ENCODE results near the gene NMNAT1. TPM values are rescaled to one million over a fixed set of nuclear protein-coding genes. Genes with fewer than 3 reads are reported as not detected.

Gene NMNAT1
- total and polyA plus RNA-seq, 2 experiments from 2014 or later: 6.8 to 10.2 TPM

DNA sequence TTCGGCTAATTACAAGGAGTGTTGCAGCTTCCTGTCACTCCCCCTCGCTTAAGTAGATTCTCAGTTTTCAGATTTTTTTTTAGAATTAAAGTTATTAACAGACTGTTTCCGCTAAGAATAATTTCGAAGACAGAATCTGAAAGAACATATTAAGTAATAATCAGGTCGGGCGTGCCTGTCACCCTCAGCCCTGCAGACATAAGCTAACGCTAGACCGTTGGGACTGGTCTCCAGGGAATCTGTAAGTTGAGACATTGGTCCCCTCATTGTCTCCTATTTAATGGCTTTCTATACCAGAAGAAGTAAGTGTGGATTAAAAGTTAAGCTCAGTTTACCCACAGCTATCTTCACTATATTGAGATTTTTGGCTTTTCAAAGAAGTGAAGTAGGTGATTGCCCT lies 14.5 kb downstream of the NMNAT1 start:
- no peak overlapping the region for H3K4me3 ChIP-seq
- no peak for TF ChIP-seq EZH2phosphoT487 (IDR thresholded peaks at IDR 0.05; ENCODE audit: low read depth, severe bottlenecking, unreplicated experiment)
- no peak overlapping the region for H3K27ac ChIP-seq
- H4K20me1 ChIP-seq (ENCODE audit: insufficient read depth, poor library complexity, severe bottlenecking): no peaks in the 10 kb centered on the region
- no peaks in the 10 kb centered on the region for H3K27me3 ChIP-seq
- H3K4me2 ChIP-seq: no peak overlapping the region
- DNase-seq (ENCODE audit: low spot score): no peak
- no peaks in the 10 kb centered on the region for H3K4me1 ChIP-seq (ENCODE audit: insufficient read depth)
- no peaks in the 10 kb centered on the region for H3K9me3 ChIP-seq (ENCODE audit: low read depth)
- 87% methylated on average over 8 of the region's 8 CpGs for WGBS (ENCODE audit: low lambda C conversion rate, missing lambda C conversion rate)
- no peak overlapping the region for H2AFZ ChIP-seq
- no peaks in the 10 kb centered on the region for H3K79me2 ChIP-seq
- H3K36me3 ChIP-seq (replicated peaks; ENCODE audit: insufficient read depth, low read depth): no peaks in the 10 kb centered on the region
- H3K9me2 ChIP-seq (replicated peaks; ENCODE audit: insufficient read depth): no peaks in the 10 kb centered on the region

DNA sequence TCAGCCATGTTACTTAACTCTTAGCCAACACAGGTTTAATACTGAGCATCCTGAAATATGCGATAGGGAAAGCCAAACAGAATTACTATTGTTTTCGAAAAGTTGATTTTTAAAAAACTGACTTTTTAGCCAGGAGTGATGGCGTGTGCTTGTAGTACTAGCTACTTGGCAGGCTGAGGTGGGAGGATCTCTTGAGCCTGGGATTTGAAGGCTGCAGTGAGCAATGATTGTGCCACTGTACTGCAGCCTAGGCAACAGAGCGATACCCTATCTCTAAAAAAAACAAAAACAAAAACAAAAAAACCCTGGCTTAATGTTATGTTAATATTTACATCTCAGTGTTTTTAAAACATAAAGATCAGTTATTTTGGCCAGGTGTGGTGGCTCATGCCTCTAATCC lies 16.7 kb downstream of the NMNAT1 start:
- no peak overlapping the region for H2AFZ ChIP-seq
- 100% methylated on average over 4 of the region's 4 CpGs for WGBS (ENCODE audit: low lambda C conversion rate, missing lambda C conversion rate)
- TF ChIP-seq EZH2 (IDR thresholded peaks at IDR 0.05; ENCODE audit: borderline replicate concordance) (no peak), EZH2phosphoT487 (IDR thresholded peaks at IDR 0.05; ENCODE audit: low read depth, severe bottlenecking, unreplicated experiment) (no peak)
- TF ChIP-seq, protein P1, sequence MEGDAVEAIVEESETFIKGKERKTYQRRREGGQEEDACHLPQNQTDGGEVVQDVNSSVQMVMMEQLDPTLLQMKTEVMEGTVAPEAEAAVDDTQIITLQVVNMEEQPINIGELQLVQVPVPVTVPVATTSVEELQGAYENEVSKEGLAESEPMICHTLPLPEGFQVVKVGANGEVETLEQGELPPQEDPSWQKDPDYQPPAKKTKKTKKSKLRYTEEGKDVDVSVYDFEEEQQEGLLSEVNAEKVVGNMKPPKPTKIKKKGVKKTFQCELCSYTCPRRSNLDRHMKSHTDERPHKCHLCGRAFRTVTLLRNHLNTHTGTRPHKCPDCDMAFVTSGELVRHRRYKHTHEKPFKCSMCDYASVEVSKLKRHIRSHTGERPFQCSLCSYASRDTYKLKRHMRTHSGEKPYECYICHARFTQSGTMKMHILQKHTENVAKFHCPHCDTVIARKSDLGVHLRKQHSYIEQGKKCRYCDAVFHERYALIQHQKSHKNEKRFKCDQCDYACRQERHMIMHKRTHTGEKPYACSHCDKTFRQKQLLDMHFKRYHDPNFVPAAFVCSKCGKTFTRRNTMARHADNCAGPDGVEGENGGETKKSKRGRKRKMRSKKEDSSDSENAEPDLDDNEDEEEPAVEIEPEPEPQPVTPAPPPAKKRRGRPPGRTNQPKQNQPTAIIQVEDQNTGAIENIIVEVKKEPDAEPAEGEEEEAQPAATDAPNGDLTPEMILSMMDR (IDR thresholded peaks at IDR 0.05; ENCODE audit: poor library complexity): no peak

DNA sequence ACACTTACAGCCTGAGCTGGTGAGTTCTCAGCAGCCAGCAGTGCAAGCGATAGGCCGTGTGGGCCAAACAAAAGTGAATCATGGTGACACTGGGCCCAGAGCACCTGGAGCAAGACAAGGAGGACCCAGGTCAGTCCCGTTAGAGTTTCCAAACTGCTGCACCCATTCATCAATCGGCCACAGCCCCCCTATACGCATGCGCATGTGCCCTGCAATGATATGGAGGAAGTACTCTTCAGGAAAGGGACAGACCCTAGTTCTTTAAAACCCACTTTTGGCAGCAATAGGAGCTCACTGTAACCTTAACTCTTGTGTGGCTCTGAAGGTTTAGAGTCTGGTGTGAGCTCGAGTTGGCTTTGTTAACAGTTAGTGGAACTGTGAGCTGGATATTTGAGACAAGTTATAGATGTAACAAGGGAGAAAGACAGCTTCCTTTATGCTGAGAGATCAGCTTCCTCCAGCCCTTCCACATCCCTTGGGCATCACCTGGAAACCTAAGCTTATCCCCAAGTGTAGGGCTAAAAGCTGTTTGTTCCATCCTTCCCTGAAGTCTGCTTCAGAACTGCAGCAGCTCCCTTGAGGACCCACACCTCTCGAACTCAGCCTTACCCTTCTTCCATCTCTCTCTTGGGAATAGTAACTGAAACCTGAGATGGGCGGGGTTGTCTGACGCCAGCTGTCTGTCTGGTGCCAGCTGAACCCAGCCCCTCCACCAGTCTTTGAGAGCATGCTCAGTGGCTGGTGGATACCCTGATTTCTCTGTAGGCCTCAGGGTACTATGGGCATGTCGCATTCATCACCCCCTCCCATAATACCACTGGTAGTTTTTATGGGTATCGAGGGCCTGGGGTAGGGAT lies 17.7 kb downstream of the NMNAT1 start:
- WGBS (ENCODE audit: low lambda C conversion rate, missing lambda C conversion rate): 88% methylated on average over 12 of the region's 12 CpGs
- Histone ChIP-seq H3K9me2 (replicated peaks; ENCODE audit: insufficient read depth) (no peaks in the 10 kb centered on the region), H2AFZ (no peak overlapping the region), H3K4me2 (no peak overlapping the region), H3K4me1 (ENCODE audit: insufficient read depth) (no peaks in the 10 kb centered on the region), H3K79me2 (no peaks in the 10 kb centered on the region), H3K27me3 (no peaks in the 10 kb centered on the region), H3K36me3 (replicated peaks; ENCODE audit: insufficient read depth, low read depth) (no peaks in the 10 kb centered on the region), H3K9me3 (ENCODE audit: low read depth) (no peaks in the 10 kb centered on the region), H4K20me1 (ENCODE audit: insufficient read depth, poor library complexity, severe bottlenecking) (no peaks in the 10 kb centered on the region), H3K4me3 (no peak overlapping the region), H3K27ac (no peak overlapping the region)
- TF ChIP-seq EZH2phosphoT487 (IDR thresholded peaks at IDR 0.05; ENCODE audit: low read depth, severe bottlenecking, unreplicated experiment) (no peak), EZH2 (IDR thresholded peaks at IDR 0.05; ENCODE audit: borderline replicate concordance) (no peak)
- TF ChIP-seq, protein P1 (IDR thresholded peaks at IDR 0.05; ENCODE audit: poor library complexity): no peak
- DNase-seq (ENCODE audit: low spot score): no peak

More for the DNA sequence above, 16.7 kb downstream of the NMNAT1 start:
- Histone ChIP-seq H3K9me2 (replicated peaks; ENCODE audit: insufficient read depth) (no peaks in the 10 kb centered on the region), H3K4me1 (ENCODE audit: insufficient read depth) (no peaks in the 10 kb centered on the region), H3K27ac (no peak overlapping the region), H3K79me2 (no peaks in the 10 kb centered on the region), H3K4me2 (no peak overlapping the region), H3K4me3 (no peak overlapping the region), H4K20me1 (ENCODE audit: insufficient read depth, poor library complexity, severe bottlenecking) (no peaks in the 10 kb centered on the region), H3K9me3 (ENCODE audit: low read depth) (no peaks in the 10 kb centered on the region), H3K36me3 (replicated peaks; ENCODE audit: insufficient read depth, low read depth) (no peaks in the 10 kb centered on the region), H3K27me3 (no peaks in the 10 kb centered on the region)
- no peak for DNase-seq (ENCODE audit: low spot score)

DNA sequence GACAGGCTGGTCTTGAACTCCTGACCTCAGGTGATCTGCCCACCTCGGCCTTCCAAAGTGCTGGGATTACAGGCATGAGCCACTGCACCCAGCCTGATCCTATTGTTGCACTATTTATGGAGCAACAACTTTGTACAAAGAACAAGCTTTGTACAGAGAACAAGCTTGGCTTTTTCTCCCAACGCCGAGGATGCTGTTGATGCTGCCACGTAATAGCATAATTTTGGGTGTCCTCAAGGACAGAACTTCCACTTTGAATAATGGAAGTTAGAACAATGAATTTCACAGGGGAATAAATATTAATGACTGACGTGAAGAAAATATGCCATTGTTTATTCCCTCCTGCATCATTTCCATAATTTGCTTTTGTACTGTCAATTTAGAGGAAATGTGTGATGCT lies 41.0 kb downstream of the NMNAT1 start:
- Histone ChIP-seq H2AFZ (no peak overlapping the region), H3K9me2 (replicated peaks; ENCODE audit: insufficient read depth) (no peaks in the 10 kb centered on the region), H3K27me3 (no peaks in the 10 kb centered on the region), H3K4me1 (ENCODE audit: insufficient read depth) (no peaks in the 10 kb centered on the region), H3K79me2 (no peaks in the 10 kb centered on the region), H3K36me3 (replicated peaks; ENCODE audit: insufficient read depth, low read depth) (no peaks in the 10 kb centered on the region), H3K27ac (no peak overlapping the region), H3K9me3 (ENCODE audit: low read depth) (no peaks in the 10 kb centered on the region), H3K4me2 (no peak overlapping the region), H4K20me1 (ENCODE audit: insufficient read depth, poor library complexity, severe bottlenecking) (no peaks in the 10 kb centered on the region), H3K4me3 (no peak overlapping the region)
- 91% methylated on average over 5 of the region's 5 CpGs for WGBS (ENCODE audit: low lambda C conversion rate, missing lambda C conversion rate)
- TF ChIP-seq, protein P1 (IDR thresholded peaks at IDR 0.05; ENCODE audit: poor library complexity): no peak
- TF ChIP-seq EZH2phosphoT487 (IDR thresholded peaks at IDR 0.05; ENCODE audit: low read depth, severe bottlenecking, unreplicated experiment) (no peak), EZH2 (IDR thresholded peaks at IDR 0.05; ENCODE audit: borderline replicate concordance) (no peak)
- DNase-seq (ENCODE audit: low spot score): no peak
